SH-SY5Y (cell line): ENCODE measurements around the gene PTPRT.

Experiments used
- GATA2 ChIP-seq: IDR thresholded peaks from 2 replicates; pipeline ENCODE4 v1.6.1; 2011; ENCODE audit warnings: mild to moderate bottlenecking, low read depth, low read length
- GATA3 ChIP-seq: IDR thresholded peaks from 2 replicates; pipeline ENCODE4 v1.6.1; 2011; ENCODE audit warnings: low read depth, mild to moderate bottlenecking, low read length, moderate library complexity

PTPRT gene

DNA sequence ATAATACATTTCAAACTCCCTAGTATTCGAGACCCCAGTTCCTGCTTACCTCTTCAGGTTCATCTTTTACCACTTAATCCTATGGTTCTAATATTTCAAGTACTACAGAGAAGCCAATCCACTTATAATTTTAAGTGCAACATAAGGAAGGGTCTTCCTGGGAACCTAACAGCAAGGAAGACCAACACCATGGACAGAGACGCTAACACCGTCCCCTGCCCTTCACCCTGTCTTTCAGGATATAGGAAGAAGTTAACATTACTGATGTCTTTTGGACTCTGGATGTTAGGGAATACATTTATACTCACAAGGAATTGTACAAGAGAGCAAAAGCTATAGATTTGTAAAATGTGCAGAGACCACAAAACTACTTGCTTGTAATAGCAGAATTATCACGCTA lies 1006.6 kb downstream of the PTPRT start:
- TF ChIP-seq GATA2 (no peak), GATA3 (no peak)

DNA sequence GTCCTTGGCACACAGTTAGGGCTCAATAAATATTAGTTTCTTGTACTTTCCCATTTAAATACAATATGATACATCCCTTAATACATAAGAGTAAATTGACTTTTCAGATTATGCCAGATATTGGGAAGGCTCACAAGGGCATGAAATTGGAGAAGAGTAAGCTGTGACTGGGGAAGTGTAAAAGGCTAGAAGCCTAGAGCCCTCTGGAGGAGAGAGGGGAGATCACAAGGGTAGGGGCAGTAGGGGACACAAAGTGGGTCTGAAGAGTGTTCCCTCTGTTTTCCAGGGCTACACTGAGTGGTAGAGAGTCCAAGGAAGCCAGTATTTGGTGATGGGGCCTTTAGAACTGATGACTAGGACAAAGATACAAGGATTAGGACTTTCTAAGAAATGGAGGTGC lies 1008.6 kb downstream of the PTPRT start:
- TF ChIP-seq GATA2 (no peak), GATA3 (no peak)

DNA sequence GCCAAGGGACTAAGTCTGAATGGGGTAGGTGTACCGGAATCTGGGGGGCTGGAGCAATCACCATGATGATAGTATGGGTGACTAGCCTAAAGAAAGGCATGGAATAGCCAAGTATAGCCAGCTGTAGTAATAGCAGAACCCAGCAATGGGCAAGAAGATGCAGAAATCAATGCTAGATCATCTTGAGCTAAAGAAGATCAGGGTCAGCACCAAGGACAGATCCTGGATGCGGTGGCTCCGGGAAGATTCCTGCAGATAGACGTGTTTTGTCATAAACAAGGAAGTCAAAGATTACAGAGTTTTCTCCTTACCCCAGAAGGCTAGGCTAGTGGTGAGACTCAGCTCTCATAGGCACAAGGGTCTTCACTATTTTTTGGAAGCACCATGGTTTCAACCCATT lies 1009.9 kb downstream of the PTPRT start:
- TF ChIP-seq GATA3 = no peak
- TF ChIP-seq GATA2 = no peak

DNA sequence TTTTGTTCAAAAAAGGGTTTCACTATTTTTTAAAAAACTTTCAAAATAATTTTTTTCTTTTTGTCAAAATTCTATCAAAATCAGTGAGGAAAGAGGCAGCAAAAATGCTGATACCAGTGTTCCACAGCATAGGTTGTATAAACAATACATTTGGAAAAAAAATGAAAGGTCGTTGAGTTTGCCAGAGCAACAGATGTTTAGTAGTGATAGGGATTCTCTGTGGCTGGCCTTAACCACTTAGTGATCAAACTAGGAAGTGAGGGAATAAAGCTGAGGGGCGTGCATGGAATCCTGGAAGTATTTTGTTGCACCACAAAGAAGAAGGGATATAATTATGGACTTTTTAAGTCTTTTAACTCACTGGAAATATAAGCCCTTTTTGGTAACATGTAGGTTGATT lies 1016.3 kb downstream of the PTPRT start:
- TF ChIP-seq GATA2 (peak; percentile 65; the same call in 1 of the 2 replicates), GATA3 (no peak)

DNA sequence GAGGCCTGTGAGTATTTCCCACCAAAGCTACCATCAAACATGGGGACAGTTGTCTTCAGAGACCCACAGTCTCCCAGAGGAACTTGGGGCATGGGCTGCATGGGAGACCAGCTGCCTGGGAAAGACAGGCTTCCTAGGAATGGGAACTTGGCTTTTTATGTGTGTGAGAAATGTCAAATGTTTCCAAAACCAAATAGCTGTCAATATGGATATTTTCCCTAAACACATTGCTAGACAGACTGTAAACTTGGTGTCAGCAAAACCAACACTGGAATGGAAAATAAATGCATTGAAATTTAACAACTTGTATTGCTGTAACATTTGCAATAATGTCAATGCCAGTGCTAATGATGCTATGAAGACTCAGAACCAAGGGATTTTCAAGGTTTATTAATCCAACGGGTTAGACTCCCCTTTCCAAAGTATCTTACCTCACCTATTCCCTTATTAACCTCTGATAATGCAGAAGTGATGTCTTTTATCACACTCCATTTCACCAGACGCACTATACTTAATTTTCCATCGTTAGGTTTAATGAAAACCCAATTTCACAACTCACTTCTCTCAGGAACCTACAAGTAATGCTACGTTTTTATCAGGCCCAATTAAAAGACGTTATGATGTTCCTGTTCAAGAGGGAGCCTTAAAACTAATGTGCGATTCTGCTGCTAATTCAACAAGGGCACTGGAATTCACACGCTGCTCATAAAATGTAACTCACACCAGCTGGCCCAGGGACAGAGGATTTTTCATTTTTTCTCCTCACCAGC lies 1025.4 kb downstream of the PTPRT start:
- no peak for TF ChIP-seq GATA3

DNA sequence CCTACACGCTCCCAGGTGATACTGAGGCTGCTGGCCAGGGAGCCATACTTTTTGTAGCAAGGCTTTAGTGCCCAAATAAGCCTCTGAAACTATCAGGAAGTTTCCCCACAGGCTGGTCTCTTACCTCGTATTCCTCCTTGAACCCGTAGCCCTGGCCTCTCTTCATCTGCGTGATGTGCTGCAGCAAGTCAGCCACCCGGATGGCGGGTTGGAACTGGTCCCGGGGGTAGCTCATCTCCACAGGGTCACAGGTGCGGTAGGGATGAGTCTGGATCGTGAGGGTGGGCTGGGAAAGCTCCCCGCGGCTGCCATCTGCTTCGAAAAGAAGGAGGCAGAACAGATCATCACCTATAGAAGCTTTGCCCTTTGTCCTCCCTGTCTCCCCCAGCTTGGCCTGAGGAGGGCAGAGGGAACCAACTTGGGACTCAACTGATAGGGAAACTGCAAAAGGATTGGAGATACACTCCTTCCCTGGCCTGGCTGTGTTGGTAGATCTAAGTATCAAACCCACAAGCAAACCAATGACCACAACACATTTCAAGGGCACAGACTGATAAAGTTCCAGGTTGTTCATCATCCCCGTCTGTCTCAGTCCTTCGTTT lies 1028.4 kb downstream of the PTPRT start:
- TF ChIP-seq GATA2 (no peak), GATA3 (no peak)

DNA sequence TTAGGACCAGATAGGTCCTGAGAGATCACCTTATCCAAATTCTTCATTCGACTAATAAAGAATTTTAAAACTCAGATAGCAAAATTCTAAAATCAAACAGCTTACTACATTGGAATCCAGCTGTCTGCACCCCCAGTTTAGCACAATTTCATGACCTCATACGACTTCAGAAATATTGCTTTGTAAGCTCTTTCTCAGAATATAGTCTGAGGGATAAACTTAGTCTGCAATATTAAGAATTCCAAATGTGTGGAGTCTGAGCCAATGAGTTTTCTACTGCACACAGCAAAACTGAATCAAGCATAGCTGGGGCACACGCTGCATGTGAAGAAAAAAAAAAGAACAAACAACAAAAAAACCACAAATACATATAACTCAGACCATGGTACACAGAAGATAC lies 1029.9 kb downstream of the PTPRT start:
- TF ChIP-seq GATA3 (no peak), GATA2 (no peak)

DNA sequence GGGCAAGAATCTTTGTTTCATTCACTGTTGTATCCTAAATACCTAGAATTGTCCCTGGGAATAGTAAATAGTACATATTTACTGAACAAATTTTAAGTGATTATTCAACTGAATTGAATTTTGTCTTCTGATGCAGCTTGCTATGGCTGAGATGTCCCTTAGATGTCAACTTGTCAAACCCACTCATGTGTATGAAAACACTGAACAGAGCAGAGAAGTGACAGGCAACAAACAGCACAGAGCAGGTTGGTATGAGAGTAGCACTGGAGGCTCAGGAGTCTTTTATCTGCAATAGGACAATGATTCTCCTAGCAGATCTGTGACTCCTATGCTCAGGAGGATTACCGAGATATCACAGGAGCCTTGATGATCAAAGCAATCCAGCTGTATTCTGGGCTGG lies 1031.4 kb downstream of the PTPRT start:
- TF ChIP-seq GATA3 (no peak), GATA2 (no peak)

DNA sequence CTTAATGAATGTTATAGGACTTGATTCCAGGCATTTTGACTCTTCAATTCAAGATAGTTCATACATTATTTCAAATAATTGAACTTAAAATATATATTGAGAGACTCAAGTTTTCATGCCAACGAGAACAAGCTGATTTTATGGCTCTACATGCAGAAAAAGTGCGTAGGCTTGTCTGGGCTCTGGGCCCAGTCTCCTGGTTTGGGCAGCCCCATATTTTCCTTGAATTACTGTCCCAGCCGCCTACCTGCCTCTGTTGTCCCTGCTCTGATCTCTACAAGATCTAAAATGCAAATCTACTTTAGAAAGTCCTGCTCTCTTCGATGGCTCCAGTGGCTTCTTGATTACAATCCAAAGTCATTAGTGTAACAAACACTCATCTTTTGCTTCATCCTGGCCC lies 1034.1 kb downstream of the PTPRT start:
- TF ChIP-seq GATA3 (no peak), GATA2 (no peak)

DNA sequence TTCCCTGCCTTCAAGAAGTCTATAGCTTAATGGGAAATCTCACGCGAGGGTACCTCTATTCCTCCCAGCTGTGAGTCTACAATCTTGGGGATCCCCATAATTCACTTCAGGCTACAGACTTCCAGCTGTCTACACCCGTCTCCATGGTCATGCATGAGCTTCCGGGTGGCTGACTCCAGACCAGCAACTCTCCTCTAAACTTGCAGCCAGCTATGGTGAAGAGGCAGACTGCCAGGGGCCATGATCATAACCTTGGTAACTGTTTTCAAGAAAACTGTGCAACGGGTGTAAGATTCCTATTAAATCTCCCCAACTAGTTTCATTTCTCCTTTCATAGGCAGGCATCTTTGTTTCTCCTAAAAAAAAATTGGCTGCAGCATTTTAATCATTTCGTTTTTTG lies 1037.1 kb downstream of the PTPRT start:
- TF ChIP-seq GATA2 (no peak), GATA3 (no peak)

DNA sequence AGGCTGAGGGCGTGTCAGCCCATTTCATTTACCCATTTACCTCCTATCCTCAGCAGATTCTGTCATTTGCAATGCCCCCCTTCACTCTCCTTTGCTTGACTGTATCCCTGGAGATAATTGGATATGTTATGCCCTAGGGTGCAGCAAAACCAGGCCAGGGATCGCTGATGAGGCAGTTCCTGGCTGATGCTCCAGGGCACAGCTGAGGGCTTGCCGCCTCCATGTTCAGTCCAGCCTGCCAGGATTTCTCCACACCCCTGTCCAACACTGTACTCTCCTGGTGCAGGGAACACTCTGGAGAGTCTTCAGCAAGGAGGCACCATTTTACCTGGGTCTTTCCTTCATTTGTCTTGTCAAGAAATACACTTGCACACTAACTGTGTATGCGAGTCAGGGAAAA lies 1039.5 kb downstream of the PTPRT start:
- TF ChIP-seq GATA3 = no peak
- no peak for TF ChIP-seq GATA2

DNA sequence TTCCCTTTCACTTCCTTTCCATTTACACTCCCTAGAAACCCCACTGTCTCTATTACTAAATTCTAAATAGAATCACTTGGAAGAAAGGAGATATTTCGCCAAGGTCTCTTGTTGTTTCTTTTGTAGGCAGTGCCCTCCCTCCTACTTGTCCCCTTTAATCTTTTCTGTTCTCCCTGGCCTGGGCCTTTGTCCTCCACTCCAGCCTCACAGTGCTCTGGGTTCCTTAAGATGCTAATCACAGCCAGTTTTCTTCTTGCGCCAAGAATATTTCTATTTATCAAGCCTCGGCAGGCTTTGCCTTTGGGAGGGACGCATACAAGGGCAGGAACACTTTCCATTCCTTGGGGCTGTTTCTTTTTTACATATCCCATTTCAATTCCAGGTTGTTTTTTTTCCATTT lies 1051.0 kb downstream of the PTPRT start:
- TF ChIP-seq GATA2 = no peak
- no peak for TF ChIP-seq GATA3

DNA sequence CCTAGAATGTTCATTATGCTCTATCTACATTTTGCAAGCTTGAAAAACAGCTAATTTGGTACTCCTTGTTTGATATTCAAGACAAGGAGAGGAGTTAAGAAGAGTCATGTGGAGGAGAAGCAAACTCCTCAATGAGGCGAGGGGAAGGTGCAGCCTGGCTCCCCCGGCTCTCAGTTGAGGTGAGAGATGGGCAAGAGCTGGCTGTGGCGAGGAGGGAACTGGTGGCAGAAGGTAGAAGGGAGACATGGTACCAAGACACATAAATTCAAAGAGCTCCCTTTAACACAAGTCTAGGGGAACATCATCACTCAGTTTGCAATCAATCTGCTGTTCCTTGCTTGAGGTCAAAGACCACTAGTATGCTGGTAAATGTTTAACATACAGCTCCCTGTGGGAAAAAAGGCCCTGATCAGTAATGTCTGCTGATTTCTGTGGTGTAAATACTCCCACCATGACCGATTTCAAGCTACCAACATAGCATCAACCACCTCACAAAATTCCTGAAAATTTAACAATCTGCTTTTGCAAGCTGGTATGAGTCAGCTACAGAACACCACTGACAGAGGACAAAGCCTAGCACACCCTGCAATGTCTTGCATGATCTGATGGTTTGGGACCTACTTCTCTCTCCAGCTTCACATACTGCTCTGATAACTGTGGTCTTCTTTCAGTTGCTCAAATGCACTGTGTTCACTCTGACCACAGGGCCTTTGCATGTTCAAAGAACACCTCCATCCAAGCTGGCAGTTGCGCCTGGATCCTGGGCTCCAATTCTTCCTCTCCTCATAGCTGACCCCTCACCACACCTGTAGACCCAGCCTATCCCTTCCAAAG lies 1055.2 kb downstream of the PTPRT start:
- no peak for TF ChIP-seq GATA2
- TF ChIP-seq GATA3 = no peak

DNA sequence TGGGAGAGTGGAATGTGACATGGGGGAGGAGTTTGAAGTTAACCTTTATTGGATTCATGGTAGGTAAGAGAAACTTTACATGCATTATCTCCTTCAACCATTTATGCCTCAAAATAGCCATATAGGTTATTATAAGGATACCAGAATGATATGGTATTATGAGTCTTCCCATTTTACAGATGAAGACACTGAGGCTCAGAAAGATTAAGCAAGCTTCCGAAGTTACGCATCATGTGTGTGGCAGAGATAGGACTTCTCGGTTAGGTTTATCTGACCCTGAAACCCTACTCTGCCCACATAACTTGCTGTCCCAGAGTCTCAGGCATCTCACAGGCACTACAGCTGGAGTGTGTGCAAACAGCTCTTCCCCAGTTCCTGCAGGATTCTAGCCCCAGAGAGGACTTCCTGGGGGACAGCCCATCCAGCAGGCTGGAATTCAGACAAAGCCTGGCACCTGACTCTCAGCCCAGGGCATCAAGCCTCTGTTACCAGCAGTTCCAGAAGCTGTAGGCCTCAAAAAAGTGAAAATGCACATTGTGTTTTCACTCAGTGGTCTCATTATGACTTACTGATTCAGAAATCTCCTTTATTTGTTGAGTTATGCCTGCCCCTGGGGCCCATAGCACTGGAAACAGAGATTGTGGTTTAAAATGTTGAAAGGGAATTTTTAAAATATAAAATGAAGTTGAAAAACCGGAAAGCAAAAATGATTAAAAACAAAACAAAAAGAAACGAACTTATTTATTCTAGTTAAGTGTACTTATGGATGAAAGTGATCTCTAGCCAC lies 1058.7 kb downstream of the PTPRT start:
- TF ChIP-seq GATA3 (no peak), GATA2 (no peak)

DNA sequence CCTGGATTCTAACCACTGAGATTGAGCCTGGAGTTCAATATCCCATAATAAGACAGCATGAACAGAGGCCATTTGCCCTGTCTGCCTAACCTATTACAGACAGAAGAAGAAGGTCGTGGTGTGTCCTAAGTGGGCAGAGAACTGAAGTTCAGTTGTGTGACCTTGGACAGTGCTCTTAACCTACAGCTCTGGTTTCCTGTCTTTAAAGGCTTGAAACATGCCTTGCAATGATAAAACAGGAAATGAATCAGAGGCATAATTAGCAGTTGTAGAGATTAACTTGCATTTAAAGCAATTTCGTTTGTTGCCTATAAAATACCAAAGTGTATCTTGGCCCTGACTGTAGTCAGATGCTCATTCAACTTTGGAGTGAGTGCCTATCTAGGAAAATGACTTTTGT lies 1064.3 kb downstream of the PTPRT start:
- no peak for TF ChIP-seq GATA2
- TF ChIP-seq GATA3 = no peak
